ENCODE measurements around the gene SGMS1. TPM values are rescaled to one million over a fixed set of nuclear protein-coding genes. Genes with fewer than 3 reads are reported as not detected.
"Not testable (repeated sequence)": the region's sequence is repeated elsewhere in the genome, so short reads cannot be mapped to it uniquely, and the experiment has no call there.

Gene SGMS1
- total RNA-seq, 3 donors from 2014 or later: 10.6 to 16.5 (median 14.1) TPM

DNA sequence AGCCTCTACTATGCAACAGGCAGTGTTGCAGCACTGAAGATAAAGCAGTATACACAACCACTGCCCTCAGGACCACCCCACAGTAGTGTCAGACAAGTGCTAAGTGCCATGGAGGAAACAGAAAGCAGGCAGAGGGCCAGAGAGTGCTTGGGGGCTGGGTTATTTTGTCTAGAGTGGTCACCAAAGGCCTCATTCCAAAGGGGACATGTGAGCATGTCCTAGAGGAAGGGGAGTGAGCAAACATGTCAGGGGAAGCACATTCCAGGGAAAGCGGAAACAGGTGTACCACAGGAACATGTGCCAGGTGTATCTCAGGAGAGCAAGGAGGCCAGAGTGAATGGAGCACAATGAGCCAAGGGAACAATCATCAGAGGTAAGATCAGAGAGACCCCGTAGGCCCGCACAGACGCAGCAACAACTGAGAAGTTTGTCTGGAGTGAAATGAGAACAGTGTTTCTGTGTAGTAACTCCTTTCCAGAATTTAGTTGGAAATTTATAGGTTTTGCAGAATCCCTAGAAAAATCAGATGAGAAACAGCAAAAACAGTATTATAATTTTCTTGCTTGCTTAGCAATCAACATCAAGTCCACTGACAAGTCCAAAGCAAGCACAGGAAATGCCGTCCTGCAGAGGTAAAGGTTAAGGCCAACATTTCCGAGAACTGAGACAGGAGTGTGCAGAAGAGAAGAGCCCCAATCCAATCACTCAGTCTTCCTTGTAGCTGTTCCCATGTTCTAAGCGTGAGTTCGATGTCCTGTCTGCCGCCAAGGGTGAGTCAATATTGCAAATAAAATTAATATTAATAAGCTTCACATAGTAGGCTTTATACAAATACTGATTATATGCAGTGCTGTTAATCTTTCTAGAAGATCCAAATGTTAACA is 67.3 kb downstream of the SGMS1 start:
- Mint-ChIP-seq H3K9me3 (no peaks in the 10 kb centered on the region), H3K4me3 (no peak overlapping the region), H3K27me3 (ENCODE audit: low read depth) (no peaks in the 10 kb centered on the region), H3K4me1 (ENCODE audit: low read depth) (peaks cover 23% of the 10 kb centered on the region), H3K36me3 (ENCODE audit: insufficient read depth) (peaks cover 2% of the 10 kb centered on the region)
- ATAC-seq: no peak
- DNase-seq: no peak

DNA sequence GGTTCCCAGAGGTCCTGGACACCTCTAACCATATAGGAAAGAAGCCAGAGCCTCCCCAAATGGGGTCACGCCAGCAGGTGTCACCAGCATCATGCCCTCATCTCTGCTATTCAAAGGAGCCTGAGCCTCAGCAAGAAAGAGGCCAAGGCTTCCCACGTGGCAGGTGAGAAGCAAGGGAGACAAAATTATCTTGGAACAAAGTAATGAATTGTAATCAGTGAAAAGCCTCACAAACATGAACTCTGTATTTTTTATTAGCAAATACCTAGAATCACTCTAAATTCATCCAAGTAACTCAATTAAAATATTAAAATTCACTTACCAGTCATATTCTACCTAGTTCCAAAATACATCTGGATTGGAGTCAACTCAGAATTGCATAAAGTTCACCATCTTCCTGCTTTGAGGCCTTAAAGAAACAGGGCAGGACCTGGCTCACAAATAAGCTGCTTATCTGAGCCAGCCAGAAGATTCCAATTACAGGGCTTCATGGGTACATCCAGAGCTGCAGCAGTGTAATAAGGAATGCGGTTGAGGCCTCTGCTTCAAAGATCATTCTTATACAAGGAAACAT is 68.7 kb downstream of the SGMS1 start:
- no peaks in the 10 kb centered on the region for H3K27me3 Mint-ChIP-seq (ENCODE audit: low read depth)
- H3K4me3 Mint-ChIP-seq: no peak overlapping the region
- H3K4me1 Mint-ChIP-seq (ENCODE audit: low read depth): peaks cover 29% of the 10 kb centered on the region
- H3K9me3 Mint-ChIP-seq: no peaks in the 10 kb centered on the region
- no peak for ATAC-seq
- H3K36me3 Mint-ChIP-seq (ENCODE audit: insufficient read depth): peaks cover 2% of the 10 kb centered on the region
- no peak for DNase-seq

DNA sequence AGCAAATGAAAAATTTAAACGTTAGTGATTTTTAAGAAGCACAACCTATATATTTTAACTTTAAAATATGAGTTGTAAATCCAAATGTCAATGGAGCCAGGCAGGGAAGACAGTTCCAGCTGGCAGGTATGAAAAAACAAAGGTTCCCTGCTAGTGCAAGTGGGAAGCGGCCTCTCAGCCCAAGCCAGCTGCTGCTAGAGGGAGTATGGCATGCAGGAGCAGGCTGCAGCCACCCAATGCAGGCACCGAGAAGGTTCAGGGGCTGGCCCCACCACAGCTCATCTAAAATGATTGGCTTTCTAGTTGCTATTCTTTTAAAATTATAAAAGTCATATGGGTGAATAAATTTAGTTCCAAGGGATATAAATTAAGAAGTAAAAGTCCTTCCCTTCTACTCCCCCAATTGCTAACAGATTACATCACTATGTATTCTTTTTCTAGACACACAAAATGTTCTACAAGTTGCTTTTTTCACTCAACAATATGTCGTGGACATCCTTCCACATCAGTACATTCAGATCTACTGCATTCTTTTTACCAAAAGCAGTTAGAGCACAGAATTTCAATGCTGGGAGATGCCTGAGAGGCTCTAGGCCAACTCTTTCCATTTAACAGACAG is 69.3 kb downstream of the SGMS1 start:
- ATAC-seq (no peak), DNase-seq (no peak)
- no peaks in the 10 kb centered on the region for H3K9me3 Mint-ChIP-seq
- no peak overlapping the region for H3K4me3 Mint-ChIP-seq
- H3K27me3 Mint-ChIP-seq (ENCODE audit: low read depth): no peaks in the 10 kb centered on the region
- H3K4me1 Mint-ChIP-seq (ENCODE audit: low read depth): peaks cover 27% of the 10 kb centered on the region
- H3K36me3 Mint-ChIP-seq (ENCODE audit: insufficient read depth): peaks cover 5% of the 10 kb centered on the region

DNA sequence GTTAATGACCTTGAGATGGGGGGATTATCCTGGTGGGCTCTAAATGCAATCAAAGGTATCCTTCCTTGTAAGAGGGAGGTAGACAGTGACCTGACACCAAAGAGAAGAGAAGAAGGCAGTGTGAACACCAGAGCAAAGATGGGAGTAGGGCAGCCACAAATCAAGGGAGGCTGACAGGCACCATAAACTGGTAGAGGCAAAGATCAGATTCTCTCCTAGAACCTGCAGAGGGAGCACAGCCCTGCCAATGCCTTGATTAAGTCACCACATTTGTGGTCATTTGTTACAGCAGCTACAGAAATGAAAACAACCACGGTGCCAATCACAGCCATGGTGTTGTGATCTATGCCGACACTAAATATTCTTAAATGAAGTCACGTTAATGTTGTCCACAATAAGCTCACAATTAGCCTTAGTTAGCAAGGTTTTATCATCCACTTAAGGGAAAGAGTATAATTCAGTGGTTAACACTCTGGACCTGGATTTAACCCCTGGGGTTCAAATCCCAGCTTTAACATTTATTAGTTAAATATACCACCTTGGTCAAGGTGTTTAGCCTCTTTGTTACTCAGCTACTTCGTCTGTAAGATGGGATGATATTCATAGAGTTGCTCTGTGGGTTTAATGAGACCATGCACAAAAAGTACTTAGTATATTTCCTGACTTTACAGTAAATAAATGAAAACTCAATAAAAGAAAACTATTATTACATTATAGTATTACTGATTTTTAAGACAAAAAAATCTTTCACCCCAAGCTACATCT is 70.8 kb downstream of the SGMS1 start:
- H3K36me3 Mint-ChIP-seq (ENCODE audit: insufficient read depth): peaks cover 5% of the 10 kb centered on the region
- peak; percentile 78 to 82 for ATAC-seq
- no peaks in the 10 kb centered on the region for H3K27me3 Mint-ChIP-seq (ENCODE audit: low read depth)
- H3K4me3 Mint-ChIP-seq: no peak overlapping the region
- DNase-seq: peak; percentile 11
- H3K9me3 Mint-ChIP-seq: no peaks in the 10 kb centered on the region
- H3K4me1 Mint-ChIP-seq (ENCODE audit: low read depth): peaks cover 33% of the 10 kb centered on the region

- ATAC-seq: no peak
- no peaks in the 10 kb centered on the region for H3K27me3 Mint-ChIP-seq (ENCODE audit: low read depth)
- no peak overlapping the region for H3K4me3 Mint-ChIP-seq
- peaks cover 9% of the 10 kb centered on the region for H3K36me3 Mint-ChIP-seq (ENCODE audit: insufficient read depth)
- H3K4me1 Mint-ChIP-seq (ENCODE audit: low read depth): peaks cover 38% of the 10 kb centered on the region
- H3K9me3 Mint-ChIP-seq: peaks cover 5% of the 10 kb centered on the region
- no peak for DNase-seq
Observed at GRCh38 chr10:50552308-50552707, 71.4 kb downstream of the SGMS1 start.

DNA sequence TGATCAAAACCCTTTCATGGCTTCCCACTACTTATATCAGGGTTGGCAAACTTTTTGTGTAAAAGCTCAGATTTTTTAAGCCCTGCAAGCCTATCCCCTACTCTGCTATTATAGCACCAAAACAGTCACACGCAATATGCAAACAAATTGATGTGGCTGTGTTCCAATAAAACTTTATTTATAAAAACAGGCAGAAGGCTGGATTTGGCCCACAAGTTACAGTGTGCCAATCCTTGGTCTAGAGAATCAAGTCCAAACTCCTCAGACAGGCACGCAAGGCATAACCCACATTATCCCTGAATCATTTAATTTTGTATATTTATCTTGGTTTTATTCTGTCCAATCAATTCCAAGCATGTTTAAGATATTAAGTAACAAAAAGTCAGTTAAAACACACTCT is 71.9 kb downstream of the SGMS1 start:
- Mint-ChIP-seq H3K4me3 (no peak overlapping the region), H3K27me3 (ENCODE audit: low read depth) (no peaks in the 10 kb centered on the region), H3K4me1 (ENCODE audit: low read depth) (peaks cover 39% of the 10 kb centered on the region)

DNA sequence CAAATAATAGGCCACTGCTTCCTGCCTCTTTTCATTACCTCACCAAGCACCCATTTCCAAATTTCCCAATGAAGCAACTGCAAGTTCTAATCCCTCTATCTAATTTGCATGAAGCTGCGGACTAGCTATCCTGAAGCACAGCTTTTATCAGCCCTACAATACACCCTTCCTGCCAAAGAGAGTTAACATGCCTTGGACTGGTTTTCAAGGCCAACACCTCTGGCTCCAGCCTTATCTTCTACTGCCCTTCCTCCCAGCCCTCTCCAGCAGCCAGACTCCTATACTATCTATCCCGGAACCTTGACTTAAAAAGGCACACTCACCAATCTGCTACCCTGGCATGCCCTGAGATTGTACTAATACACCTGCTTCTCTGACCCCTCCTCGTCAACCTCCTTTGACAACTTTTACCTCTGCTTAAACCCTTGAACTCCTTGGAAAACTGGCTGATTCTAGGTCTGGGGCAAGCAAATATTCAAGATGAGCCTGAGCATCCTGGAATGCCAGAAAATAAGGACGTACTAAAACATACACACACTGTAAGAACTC is 73.4 kb downstream of the SGMS1 start:
- DNase-seq (no peak), ATAC-seq (no peak)
- peaks cover 9% of the 10 kb centered on the region for H3K36me3 Mint-ChIP-seq (ENCODE audit: insufficient read depth)
- H3K4me1 Mint-ChIP-seq (ENCODE audit: low read depth): peaks cover 44% of the 10 kb centered on the region
- no peaks in the 10 kb centered on the region for H3K27me3 Mint-ChIP-seq (ENCODE audit: low read depth)
- peaks cover 5% of the 10 kb centered on the region for H3K9me3 Mint-ChIP-seq
- no peak overlapping the region for H3K4me3 Mint-ChIP-seq

More for the DNA sequence above, 71.9 kb downstream of the SGMS1 start:
- DNase-seq (no peak), ATAC-seq (no peak)
- Mint-ChIP-seq H3K9me3 (peaks cover 5% of the 10 kb centered on the region), H3K36me3 (ENCODE audit: insufficient read depth) (peaks cover 9% of the 10 kb centered on the region)

- not testable (repeated sequence) for H3K9me3 Mint-ChIP-seq; H3K27me3 Mint-ChIP-seq (ENCODE audit: low read depth); DNase-seq; ATAC-seq; H3K4me3 Mint-ChIP-seq; H3K36me3 Mint-ChIP-seq (ENCODE audit: insufficient read depth)
- H3K4me1 Mint-ChIP-seq (ENCODE audit: low read depth): peaks cover 51% of the 10 kb centered on the region
Observed at GRCh38 chr10:50549186-50549585, 74.6 kb downstream of the SGMS1 start.

- H3K36me3 Mint-ChIP-seq (ENCODE audit: insufficient read depth); DNase-seq; ATAC-seq; H3K27me3 Mint-ChIP-seq (ENCODE audit: low read depth); H3K4me3 Mint-ChIP-seq; H3K9me3 Mint-ChIP-seq: not testable (repeated sequence)
- peaks cover 55% of the 10 kb centered on the region for H3K4me1 Mint-ChIP-seq (ENCODE audit: low read depth)
Observed at GRCh38 chr10:50548481-50548880, 75.3 kb downstream of the SGMS1 start.

DNA sequence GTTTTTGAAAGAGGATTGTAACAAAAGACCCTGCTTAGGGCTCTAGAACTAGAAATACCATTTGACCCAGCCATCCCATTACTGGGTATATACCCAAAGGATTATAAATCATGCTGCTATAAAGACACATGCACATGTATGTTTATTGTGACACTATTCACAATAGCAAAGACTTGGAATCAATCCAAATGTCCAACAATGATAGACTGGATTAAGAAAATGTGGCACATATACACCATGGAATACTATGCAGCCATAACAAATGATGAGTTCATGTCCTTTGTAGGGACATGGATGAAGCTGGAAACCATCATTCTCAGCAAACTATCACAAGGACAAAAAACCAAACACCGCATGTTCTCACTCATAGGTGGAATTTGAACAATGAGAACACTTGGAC is 77.5 kb downstream of the SGMS1 start:
- not testable (repeated sequence) for H3K4me3 Mint-ChIP-seq
- H3K4me1 Mint-ChIP-seq (ENCODE audit: low read depth): peaks cover 68% of the 10 kb centered on the region

DNA sequence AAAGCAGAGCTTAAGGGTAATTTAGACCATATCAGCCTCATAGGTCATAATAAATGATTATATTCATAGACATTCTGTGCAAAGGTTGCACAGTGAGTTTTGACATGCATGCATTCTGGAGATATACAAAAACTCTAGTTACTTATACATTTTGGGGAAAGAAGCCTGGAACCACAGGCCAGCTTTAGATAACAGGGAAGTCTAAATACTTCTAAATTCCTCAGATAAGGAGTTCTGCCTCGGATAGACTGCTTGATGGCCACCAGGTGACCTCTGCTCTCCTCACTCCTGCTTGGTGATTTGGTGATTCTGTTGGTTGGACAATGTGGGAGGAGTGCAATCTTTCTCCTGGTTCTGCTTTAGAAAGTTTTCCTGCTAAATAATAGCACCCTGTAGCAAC is 77.9 kb downstream of the SGMS1 start:
- Mint-ChIP-seq H3K36me3 (ENCODE audit: insufficient read depth) (peaks cover 10% of the 10 kb centered on the region), H3K4me3 (no peak overlapping the region), H3K27me3 (ENCODE audit: low read depth) (no peaks in the 10 kb centered on the region), H3K4me1 (ENCODE audit: low read depth) (peaks cover 72% of the 10 kb centered on the region), H3K9me3 (peaks cover 6% of the 10 kb centered on the region)
- ATAC-seq (no peak), DNase-seq (no peak)

More for the DNA sequence above, 77.5 kb downstream of the SGMS1 start:
- H3K36me3 Mint-ChIP-seq (ENCODE audit: insufficient read depth); DNase-seq; H3K9me3 Mint-ChIP-seq; H3K27me3 Mint-ChIP-seq (ENCODE audit: low read depth); ATAC-seq: not testable (repeated sequence)

GRCh38 chr10:50544857-50545429 is 78.8 kb downstream of the SGMS1 start:
- no peak for ATAC-seq
- Mint-ChIP-seq H3K27me3 (ENCODE audit: low read depth) (no peaks in the 10 kb centered on the region), H3K36me3 (ENCODE audit: insufficient read depth) (peaks cover 12% of the 10 kb centered on the region), H3K9me3 (peaks cover 8% of the 10 kb centered on the region), H3K4me1 (ENCODE audit: low read depth) (peaks cover 76% of the 10 kb centered on the region), H3K4me3 (no peak overlapping the region)
- no peak for DNase-seq

GRCh38 chr10:50544095-50544856 is 79.5 kb downstream of the SGMS1 start:
- Mint-ChIP-seq H3K9me3 (peaks cover 8% of the 10 kb centered on the region), H3K27me3 (ENCODE audit: low read depth) (no peaks in the 10 kb centered on the region), H3K4me3 (no peak overlapping the region), H3K4me1 (ENCODE audit: low read depth) (peaks cover 83% of the 10 kb centered on the region), H3K36me3 (ENCODE audit: insufficient read depth) (peaks cover 9% of the 10 kb centered on the region)
- no peak for DNase-seq
- ATAC-seq: no peak

Data from activated T-cell treated with anti-CD3 and anti-CD28 coated beads, Interleukin-2, amount 50 U/mL, for 4 hours (primary cell).